ENCODE results near the gene ASPDH. TPM values are rescaled to one million over a fixed set of nuclear protein-coding genes. Genes with fewer than 3 reads are reported as not detected.

Gene ASPDH
- total RNA-seq, 1 experiment from 2014 or later, result not detected

DNA sequence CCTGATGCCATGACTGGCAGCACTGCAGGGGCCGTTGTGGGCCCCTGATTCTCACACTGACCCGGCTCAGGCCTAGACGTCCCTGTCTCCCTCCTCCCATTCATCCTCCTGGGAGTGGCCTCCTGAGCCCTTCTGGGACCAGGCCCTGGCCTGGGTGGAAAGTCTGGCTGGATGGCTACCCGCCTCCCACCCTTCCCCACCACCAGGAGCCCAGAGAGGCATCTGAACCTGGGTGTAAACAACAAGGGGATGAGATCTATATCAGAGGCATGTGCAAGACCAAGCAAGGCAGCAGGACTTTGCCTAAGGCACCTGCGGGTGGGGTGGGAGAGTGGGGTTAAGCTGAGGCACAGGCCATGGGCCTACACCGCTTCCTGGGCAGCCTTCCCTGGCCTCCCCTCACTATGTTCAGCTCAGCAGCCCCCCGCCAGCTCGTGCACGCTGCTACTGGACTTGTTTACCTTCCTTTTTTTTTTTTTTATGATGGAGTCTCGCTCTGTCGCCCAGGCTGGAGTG lies 22.0 kb upstream of the ASPDH start:
- Histone ChIP-seq H3K79me2 (ENCODE audit: insufficient read depth, low read length) (no peaks in the 10 kb centered on the region), H3K14ac (ENCODE audit: insufficient read depth, low read length) (no peak overlapping the region), H2BK12ac (ENCODE audit: insufficient read length, low read depth, low read length) (no peak overlapping the region), H3K79me1 (ENCODE audit: insufficient read depth, low read depth, low read length, poor library complexity, severe bottlenecking) (no peaks in the 10 kb centered on the region), H3K4ac (ENCODE audit: low read depth, low read length) (no peak overlapping the region), H2BK20ac (ENCODE audit: low read depth, low read length, poor library complexity, severe bottlenecking) (no peak overlapping the region), H4K91ac (ENCODE audit: insufficient read length, low read depth, low read length) (no peak overlapping the region), H3K9me3 (ENCODE audit: control insufficient read depth, low read depth, low read length) (peaks cover 6% of the 10 kb centered on the region), H4K8ac (replicated peaks; ENCODE audit: insufficient read length, low read depth, low read length) (no peak overlapping the region), H2AK5ac (ENCODE audit: insufficient read length, low read length) (no peak overlapping the region), H3T11ph (ENCODE audit: low read length) (no peak overlapping the region), H3K27ac (ENCODE audit: insufficient read length, low read depth, low read length) (no peak overlapping the region), H3K4me2 (ENCODE audit: insufficient read depth, insufficient read length, low read length) (no peak overlapping the region), H3K23me2 (ENCODE audit: insufficient read length, low read depth, low read length, poor library complexity, severe bottlenecking) (no peaks in the 10 kb centered on the region), H2BK15ac (ENCODE audit: low read depth, low read length) (no peak overlapping the region), H3K18ac (ENCODE audit: insufficient read length, low read depth, low read length) (no peak overlapping the region), H2BK120ac (ENCODE audit: low read depth, low read length, poor library complexity, severe bottlenecking) (no peak overlapping the region), H3K9ac (ENCODE audit: extremely low read depth, insufficient read length, low read length) (no peak overlapping the region), H3K27me3 (ENCODE audit: insufficient read depth, low read length) (no peaks in the 10 kb centered on the region), H3K23ac (ENCODE audit: insufficient read length, low read depth, low read length) (no peak overlapping the region), H4K5ac (ENCODE audit: insufficient read length, low read depth, low read length) (no peak overlapping the region), H3K4me1 (ENCODE audit: insufficient read depth, low read length) (no peaks in the 10 kb centered on the region), H3K56ac (ENCODE audit: insufficient read length, low read depth, low read length) (no peak overlapping the region), H4K20me1 (ENCODE audit: control insufficient read depth, insufficient read depth, insufficient read length) (no peaks in the 10 kb centered on the region), H2BK5ac (ENCODE audit: insufficient read length, low read length) (no peak overlapping the region), H2AFZ (ENCODE audit: low read length) (no peak overlapping the region)
- peaks cover 31% of the 10 kb centered on the region for H3K27me3 Mint-ChIP-seq (ENCODE audit: low read depth)
- no CpG with 5 or more reads among the region's 11 CpGs for WGBS (ENCODE audit: extremely low coverage, insufficient read length, low lambda C conversion rate)
- H3K27ac Mint-ChIP-seq, result no peak overlapping the region
- TF ChIP-seq, protein P1, sequence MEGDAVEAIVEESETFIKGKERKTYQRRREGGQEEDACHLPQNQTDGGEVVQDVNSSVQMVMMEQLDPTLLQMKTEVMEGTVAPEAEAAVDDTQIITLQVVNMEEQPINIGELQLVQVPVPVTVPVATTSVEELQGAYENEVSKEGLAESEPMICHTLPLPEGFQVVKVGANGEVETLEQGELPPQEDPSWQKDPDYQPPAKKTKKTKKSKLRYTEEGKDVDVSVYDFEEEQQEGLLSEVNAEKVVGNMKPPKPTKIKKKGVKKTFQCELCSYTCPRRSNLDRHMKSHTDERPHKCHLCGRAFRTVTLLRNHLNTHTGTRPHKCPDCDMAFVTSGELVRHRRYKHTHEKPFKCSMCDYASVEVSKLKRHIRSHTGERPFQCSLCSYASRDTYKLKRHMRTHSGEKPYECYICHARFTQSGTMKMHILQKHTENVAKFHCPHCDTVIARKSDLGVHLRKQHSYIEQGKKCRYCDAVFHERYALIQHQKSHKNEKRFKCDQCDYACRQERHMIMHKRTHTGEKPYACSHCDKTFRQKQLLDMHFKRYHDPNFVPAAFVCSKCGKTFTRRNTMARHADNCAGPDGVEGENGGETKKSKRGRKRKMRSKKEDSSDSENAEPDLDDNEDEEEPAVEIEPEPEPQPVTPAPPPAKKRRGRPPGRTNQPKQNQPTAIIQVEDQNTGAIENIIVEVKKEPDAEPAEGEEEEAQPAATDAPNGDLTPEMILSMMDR (conservative IDR thresholded peaks at IDR 0.05), result no peak
- no peak overlapping the region; a peak in 1 of 5 replicates for H3K4me3 Mint-ChIP-seq
- H3K4me1 Mint-ChIP-seq, result peaks cover 7 to 8% of the 10 kb centered on the region in 2 experiments
- H3K36me3 Mint-ChIP-seq (ENCODE audit: insufficient read depth in 1 of 3, low read depth in 3 of 3), result peaks cover 0 to 18% (median 15%) of the 10 kb centered on the region in 3 experiments; a peak in 4 of 7 replicates
- no peak for DNase-seq
- peaks cover 8% of the 10 kb centered on the region in 2 experiments; a peak in 4 of 5 replicates for H3K9me3 Mint-ChIP-seq
